SK-N-MC (cell line): ENCODE results near the gene UBE2G2.

Experiments
- DNase-seq: peaks from one replicate; pipeline ENCODE4 v3.0.0-alpha.2; 2011; ENCODE audit warnings: low read depth, low spot score
- H3K27ac ChIP-seq: fragments of 200-600 bp; sonication (generic); 2 replicates; pipeline ENCODE4 v1.5.1; 2016; ENCODE audit warnings: mixed run types
- H3K36me3 ChIP-seq: fragments of 200-600 bp; sonication (generic); 2 replicates; pipeline ENCODE4 v1.6.1; 2017; ENCODE audit warnings: antibody characterized with exemption, low read length, mixed read lengths; ENCODE audit not compliant: insufficient read depth
- H3K4me3 ChIP-seq: fragments of 200-600 bp; sonication (generic); 2 replicates; pipeline ENCODE4 v1.5.1; 2016
- H3K9ac ChIP-seq: fragments of 200-600 bp; sonication (generic); 2 replicates; pipeline ENCODE4 v1.8.0; 2017; ENCODE audit warnings: mixed run types, mixed read lengths; ENCODE audit not compliant: insufficient read length
- H3K9me3 ChIP-seq: fragments of 200-600 bp; sonication (generic); 2 replicates; pipeline ENCODE4 v1.6.1; 2017; ENCODE audit warnings: low read depth, mild to moderate bottlenecking, antibody characterized with exemption, low read length, moderate library complexity, mixed read lengths
- EZH2 ChIP-seq: fragments of 200-600 bp; sonication (generic); IDR thresholded peaks from one replicate; pipeline ENCODE4 v1.6.1; 2017; ENCODE audit warnings: antibody characterized with exemption
- FOXP2 ChIP-seq: optimal IDR thresholded peaks from 2 replicates; pipeline ENCODE3; 2011; ENCODE audit warnings: mild to moderate bottlenecking, moderate library complexity; ENCODE audit not compliant: insufficient read depth; ENCODE audit errors: extremely low read length, control extremely low read depth
- POLR2AphosphoS5 ChIP-seq: IDR thresholded peaks from 2 replicates; pipeline ENCODE4 v1.6.1; 2012; ENCODE audit warnings: mild to moderate bottlenecking, low read depth, low read length, borderline replicate concordance

The UBE2G2 gene

DNA sequence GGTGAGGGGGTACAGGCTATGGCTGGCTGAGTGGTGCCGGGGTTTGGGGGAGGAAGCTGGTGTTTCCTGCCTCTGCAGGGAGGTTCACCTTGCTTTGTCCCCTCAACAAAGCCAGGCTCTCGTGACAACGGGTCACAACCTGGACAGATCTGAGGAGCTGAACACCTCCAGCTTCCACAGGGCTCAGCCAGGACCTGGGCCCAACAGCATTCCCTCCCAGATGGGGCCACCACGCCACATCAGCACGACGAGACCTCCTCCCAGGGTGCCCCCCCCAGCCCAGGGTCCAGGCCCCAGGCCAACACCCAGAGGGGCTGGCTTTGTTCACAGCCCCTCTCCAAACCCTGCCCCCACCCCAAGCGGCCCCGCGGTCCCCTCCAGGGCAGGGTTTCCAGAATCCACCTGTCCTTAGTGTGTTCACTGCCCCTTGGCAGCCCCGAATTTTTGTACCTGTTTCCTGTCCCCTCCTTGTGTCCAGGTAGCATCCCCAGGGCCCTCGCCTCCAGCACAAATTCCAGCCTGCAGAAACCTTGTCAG, 34.7 kb downstream of the UBE2G2 start:
- Histone ChIP-seq H3K9me3 (no peaks in the 10 kb centered on the region), H3K36me3 (peaks cover 25% of the 10 kb centered on the region), H3K27ac (peak overlapping the region; percentile 55; the same call in 1 of the 2 replicates), H3K4me3 (no peak overlapping the region), H3K9ac (no peak overlapping the region)
- TF ChIP-seq EZH2, result no peak
- no peak for TF ChIP-seq FOXP2
- TF ChIP-seq POLR2AphosphoS5, result no peak
- no peak for DNase-seq

DNA sequence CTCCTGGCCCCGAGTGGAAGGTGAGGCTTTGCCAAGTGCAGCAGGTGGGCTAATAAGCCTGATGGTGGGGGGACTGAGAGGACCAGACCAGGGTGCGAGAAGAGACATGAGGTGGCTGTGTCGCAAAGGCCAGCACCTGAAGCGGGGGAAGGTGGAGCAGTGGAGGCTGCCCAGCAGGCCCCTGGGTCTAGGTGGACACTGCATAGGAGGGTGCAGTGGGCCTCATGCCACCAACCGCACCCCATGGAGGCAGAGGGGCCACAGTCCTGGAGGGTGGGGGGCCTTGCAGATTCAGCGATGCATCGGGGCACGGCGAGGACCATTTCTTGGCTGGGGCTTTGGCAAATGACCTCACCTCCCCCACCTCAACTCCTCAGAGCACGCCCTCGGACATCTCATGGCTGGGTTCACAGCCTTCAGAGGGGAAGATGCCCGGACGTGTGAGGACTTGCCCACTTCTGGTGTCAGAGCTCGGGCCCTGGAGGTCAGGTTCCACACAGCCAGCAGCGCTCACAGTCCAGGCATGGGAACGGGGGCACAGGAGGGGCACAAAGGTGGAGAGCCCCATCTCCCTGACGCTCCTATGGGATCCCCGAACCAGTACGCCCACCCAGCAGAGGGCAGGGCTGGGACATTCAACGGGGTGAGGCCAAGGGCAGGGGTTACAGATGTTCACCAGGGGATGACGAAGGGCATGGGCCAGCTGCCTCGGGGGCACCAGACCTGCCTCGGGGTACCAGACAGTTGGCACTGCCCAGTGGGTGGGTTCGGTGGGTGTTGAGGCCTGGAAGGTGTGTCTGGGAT, 35.4 kb downstream of the UBE2G2 start:
- no peaks in the 10 kb centered on the region for H3K9me3 ChIP-seq
- no peak overlapping the region for H3K9ac ChIP-seq
- no peak for DNase-seq
- 0 out of 2 replicates have a peak overlapping the region, but pooled peaks have one; percentile 8 for H3K27ac ChIP-seq
- TF ChIP-seq POLR2AphosphoS5 (no peak), FOXP2 (no peak), EZH2 (no peak)
- H3K36me3 ChIP-seq, result peaks cover 18% of the 10 kb centered on the region
- H3K4me3 ChIP-seq, result no peak overlapping the region

DNA sequence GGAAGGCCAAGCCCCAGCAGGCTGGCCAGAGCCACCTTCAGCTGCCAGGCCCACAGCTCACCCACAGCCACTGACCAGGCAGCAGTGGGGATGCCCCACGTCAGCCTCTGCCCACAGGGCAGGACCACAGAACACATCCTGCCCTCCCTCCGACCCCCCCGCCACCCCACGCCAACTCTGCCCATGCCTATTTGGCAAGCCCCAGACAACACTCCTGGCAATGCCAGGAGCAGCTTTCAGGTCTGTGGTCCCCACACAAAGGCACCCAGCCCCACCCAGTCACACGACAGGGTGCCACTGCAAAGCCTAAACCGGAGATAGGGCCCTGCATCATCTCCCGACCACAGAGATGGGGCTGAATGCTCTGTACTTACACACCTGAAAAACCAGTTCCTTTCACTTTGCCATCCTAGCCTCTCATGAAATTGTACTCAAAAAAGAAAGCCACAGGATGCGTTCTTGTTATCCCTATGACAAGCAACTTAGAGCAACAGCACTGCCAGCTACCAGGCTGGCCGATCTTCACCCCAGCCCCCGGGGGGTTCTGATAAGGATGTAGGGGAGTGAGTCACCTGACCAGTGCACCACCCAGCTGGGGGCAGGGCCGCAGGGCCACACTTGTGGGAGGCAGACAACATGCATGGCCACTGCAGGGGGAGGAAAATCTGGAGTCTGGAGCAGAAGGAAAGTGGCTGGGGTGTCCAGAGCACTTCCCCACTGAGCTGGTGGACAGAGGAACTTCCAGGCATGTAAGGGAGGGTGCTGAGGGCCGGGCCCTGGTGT, 36.2 kb downstream of the UBE2G2 start:
- no peak for DNase-seq
- Histone ChIP-seq H3K27ac (0 out of 2 replicates have a peak overlapping the region, but pooled peaks have one; percentile 8), H3K9ac (no peak overlapping the region), H3K4me3 (no peak overlapping the region), H3K9me3 (no peaks in the 10 kb centered on the region), H3K36me3 (peaks cover 10% of the 10 kb centered on the region)
- TF ChIP-seq POLR2AphosphoS5 (no peak), EZH2 (no peak), FOXP2 (no peak)

DNA sequence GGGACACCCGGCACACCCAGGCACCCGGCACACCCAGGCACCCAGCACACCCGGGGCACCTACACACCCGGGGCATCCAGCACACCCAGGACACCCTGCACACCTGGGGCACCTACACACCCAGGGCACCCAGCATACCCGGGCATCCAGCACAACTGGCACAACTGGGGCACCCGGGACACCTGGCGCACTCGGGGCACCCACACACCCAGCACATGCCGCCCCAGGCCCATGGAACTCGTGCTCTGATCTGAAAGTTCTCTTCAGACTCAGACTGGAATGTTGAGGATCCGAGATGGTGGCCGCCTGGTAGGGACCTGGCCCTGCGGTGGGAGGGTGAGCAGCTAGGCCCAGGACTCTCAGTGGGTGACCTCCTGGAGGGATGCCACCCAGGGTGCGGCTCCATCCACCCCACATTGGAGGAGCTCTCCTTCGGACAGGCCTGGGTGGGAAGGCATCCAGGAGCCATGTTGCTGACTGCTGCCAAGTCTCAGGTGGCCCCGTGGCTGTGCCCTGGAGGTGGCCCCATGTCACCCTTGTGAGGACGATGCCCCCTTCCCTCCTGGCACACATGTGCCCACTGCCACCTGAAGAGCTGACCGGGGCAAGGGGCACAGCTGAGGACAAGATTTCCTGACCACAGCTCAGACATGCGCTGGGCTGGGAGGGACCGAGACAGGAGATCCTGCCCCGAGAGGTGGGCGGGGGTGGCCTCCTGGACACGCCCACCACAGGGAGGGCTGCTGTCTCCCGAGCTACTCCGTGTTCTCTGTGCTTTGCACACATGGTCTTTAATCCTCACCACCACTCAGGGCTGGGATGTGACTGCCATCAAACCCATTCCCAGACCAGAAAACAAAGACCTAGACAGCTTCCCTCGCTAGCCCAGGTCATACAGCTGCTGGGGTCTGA, 37.0 kb downstream of the UBE2G2 start:
- TF ChIP-seq EZH2, result no peak
- TF ChIP-seq FOXP2, result no peak
- TF ChIP-seq POLR2AphosphoS5, result no peak

DNA sequence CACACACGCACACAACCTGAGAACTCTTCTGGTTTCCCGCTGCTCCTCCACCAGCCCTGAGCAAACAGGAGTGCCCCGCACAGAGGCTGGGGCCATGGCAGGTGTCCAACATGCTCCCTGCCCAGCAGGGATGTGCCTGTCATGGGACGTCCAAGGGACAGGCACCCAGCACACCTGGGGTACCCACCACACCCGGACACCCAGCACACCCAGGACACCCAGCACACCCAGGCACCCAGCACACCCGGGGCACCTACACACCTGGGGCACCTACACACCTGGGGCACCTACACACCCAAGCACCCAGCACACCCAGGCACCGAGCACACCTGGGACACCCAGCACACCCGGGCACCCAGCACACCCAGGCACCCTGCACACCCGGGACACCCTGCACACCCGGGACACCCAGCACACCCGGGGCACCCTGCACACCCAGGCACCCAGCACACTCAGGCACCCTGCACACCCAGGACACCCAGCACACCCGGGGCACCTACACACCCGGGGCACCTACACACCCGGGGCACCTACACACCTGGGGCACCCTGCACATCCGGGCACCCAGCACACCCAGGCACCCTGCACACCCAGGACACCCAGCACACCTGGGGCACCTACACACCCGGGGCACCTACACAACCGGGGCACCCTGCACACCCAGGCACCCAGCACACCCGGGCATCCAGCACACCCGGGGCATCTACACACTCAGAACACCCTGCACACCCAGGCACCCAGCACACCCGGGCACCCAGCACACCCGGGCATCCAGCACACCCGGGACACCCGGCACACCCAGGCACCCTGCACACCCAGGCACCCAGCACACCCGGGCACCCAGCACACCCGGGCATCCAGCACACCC, 37.9 kb downstream of the UBE2G2 start:
- H3K27ac ChIP-seq, result no peak overlapping the region; the same call in 1 of the 2 replicates
- no peak overlapping the region for H3K9ac ChIP-seq
- H3K9me3 ChIP-seq, result no peaks in the 10 kb centered on the region
- H3K36me3 ChIP-seq, result no peaks in the 10 kb centered on the region; the same call in 1 of the 2 replicates
- no peak for DNase-seq
- no peak overlapping the region for H3K4me3 ChIP-seq
- no peak for TF ChIP-seq POLR2AphosphoS5
- TF ChIP-seq FOXP2, result no peak
- TF ChIP-seq EZH2, result no peak

More for the DNA sequence above, 37.0 kb downstream of the UBE2G2 start:
- DNase-seq, result no peak
- Histone ChIP-seq H3K9me3 (no peaks in the 10 kb centered on the region), H3K36me3 (peaks cover 1% of the 10 kb centered on the region; the same call in 1 of the 2 replicates), H3K9ac (no peak overlapping the region), H3K4me3 (no peak overlapping the region), H3K27ac (no peak overlapping the region)

DNA sequence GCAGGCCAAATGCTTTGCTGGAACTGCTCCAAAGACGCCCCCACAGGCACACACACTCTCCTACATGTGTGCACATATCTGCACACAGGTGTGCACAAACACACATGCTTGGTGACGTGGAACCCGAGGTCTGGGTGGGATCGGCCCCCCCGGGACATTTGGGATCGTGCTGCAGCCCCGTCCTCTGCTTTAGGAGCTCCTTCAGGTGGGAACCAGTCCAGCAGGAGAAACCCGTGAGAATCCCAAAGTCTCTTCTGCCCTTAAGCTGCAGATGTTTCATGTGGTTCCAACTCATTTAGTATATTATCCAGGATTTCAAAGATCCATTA, 38.6 kb downstream of the UBE2G2 start:
- DNase-seq, result no peak
- TF ChIP-seq FOXP2 (no peak), POLR2AphosphoS5 (no peak), EZH2 (no peak)
- Histone ChIP-seq H3K27ac (no peak overlapping the region; the same call in 1 of the 2 replicates), H3K4me3 (no peak overlapping the region), H3K36me3 (no peaks in the 10 kb centered on the region; the same call in 1 of the 2 replicates), H3K9me3 (no peaks in the 10 kb centered on the region), H3K9ac (no peak overlapping the region)

DNA sequence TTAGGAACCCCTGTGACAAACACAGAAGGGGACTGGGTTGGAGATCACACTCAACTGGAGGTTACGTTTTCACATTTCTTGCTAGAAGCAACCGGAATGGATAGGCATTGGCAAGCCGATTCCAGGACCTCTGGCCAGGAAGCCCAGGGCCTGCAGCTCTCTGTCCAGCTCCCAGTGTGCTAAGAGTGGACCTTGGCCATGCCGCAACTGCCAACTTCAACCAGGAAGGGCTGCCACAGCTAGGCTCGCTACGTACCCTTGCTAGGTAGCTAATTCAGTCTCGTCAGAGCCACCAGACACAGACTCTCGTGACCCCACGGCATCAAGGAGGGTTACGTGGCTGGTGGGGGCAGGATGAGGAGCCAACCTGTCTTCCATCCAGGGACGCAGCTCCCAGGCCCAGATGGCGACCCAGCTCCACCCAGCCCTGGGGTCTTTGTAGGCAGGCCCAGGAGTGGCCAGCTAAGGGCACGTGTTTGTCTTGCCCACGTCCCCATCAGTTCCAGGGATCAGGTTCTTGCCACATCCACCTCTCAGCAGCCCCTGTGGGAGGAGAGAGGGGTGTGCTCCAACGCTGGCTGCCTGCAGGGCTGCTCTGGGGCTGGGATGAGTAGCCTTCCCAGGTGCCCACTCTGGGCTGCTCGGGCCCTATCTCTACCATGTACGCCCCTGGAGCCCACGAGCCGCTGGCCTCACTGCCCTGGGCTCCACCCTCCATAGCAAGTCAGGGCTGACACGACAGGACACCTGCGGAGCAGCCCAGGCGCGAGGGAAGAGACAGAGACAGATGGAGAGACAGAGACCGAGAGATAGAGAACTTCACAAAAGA, 39.2 kb downstream of the UBE2G2 start:
- no peak overlapping the region for H3K4me3 ChIP-seq
- TF ChIP-seq POLR2AphosphoS5, result no peak
- no peak for TF ChIP-seq FOXP2
- TF ChIP-seq EZH2, result no peak
- no peaks in the 10 kb centered on the region for H3K9me3 ChIP-seq
- H3K36me3 ChIP-seq, result no peaks in the 10 kb centered on the region
- no peak overlapping the region for H3K9ac ChIP-seq
- H3K27ac ChIP-seq, result peak overlapping the region; percentile 89; the same call in 1 of the 2 replicates
- no peak for DNase-seq
